Measurements from ENCODE around the gene PLA2G6.
"Not testable (repeated sequence)": the region's sequence is repeated elsewhere in the genome, so short reads cannot be mapped to it uniquely, and the experiment has no call there.

PLA2G6 gene

GRCh38 chr22:38163844-38164550 is 17.6 kb downstream of the PLA2G6 start:
- H3K27me3 ChIP-seq (ENCODE audit: control insufficient read depth, insufficient read depth, low read length), result no peaks in the 10 kb centered on the region

GRCh38 chr22:38162881-38163843 is 18.5 kb downstream of the PLA2G6 start:
- Histone ChIP-seq H3K4me2 (ENCODE audit: low read length) (no peak overlapping the region), H3K9me3 (ENCODE audit: control insufficient read depth, low read length) (no peaks in the 10 kb centered on the region), H3K4me1 (no peaks in the 10 kb centered on the region), H3K27me3 (ENCODE audit: control insufficient read depth, insufficient read depth, low read length) (no peaks in the 10 kb centered on the region), H3K36me3 (ENCODE audit: control insufficient read depth, insufficient read depth, low read length) (no peaks in the 10 kb centered on the region), H3K4me3 (ENCODE audit: low read depth, low read length) (no peak overlapping the region), H3K79me2 (no peaks in the 10 kb centered on the region), H2AFZ (no peak overlapping the region), H3K27ac (no peak overlapping the region), H3K9ac (no peak overlapping the region)
- no peak for TF ChIP-seq CTCF (IDR thresholded peaks at IDR 0.05)

More at GRCh38 chr22:38163844-38164550, 17.6 kb downstream of the PLA2G6 start:
- Histone ChIP-seq H3K27ac (no peak overlapping the region), H3K36me3 (ENCODE audit: control insufficient read depth, insufficient read depth, low read length) (no peaks in the 10 kb centered on the region), H3K4me1 (no peaks in the 10 kb centered on the region), H3K79me2 (no peaks in the 10 kb centered on the region), H2AFZ (no peak overlapping the region), H3K4me3 (ENCODE audit: low read depth, low read length) (no peak overlapping the region), H3K9me3 (ENCODE audit: control insufficient read depth, low read length) (no peaks in the 10 kb centered on the region), H3K4me2 (ENCODE audit: low read length) (no peak overlapping the region), H3K9ac (no peak overlapping the region)
- no peak for TF ChIP-seq CTCF (IDR thresholded peaks at IDR 0.05)

GRCh38 chr22:38155703-38156102 is 25.9 kb downstream of the PLA2G6 start:
- H3K4me2 ChIP-seq (ENCODE audit: low read length), result no peak overlapping the region
- no peaks in the 10 kb centered on the region for H3K79me2 ChIP-seq
- H3K9me3 ChIP-seq (ENCODE audit: control insufficient read depth, low read length), result no peaks in the 10 kb centered on the region
- H3K9ac ChIP-seq, result no peak overlapping the region
- no peak for TF ChIP-seq CTCF (IDR thresholded peaks at IDR 0.05)
- no peaks in the 10 kb centered on the region for H3K27me3 ChIP-seq (ENCODE audit: control insufficient read depth, insufficient read depth, low read length)
- no peaks in the 10 kb centered on the region for H3K36me3 ChIP-seq (ENCODE audit: control insufficient read depth, insufficient read depth, low read length)
- no peak overlapping the region for H3K4me3 ChIP-seq (ENCODE audit: low read depth, low read length)
- H3K4me1 ChIP-seq, result no peaks in the 10 kb centered on the region
- H2AFZ ChIP-seq, result no peak overlapping the region
- H3K27ac ChIP-seq, result no peak overlapping the region

- H3K4me3 ChIP-seq (ENCODE audit: low read depth, low read length); H3K4me1 ChIP-seq; H3K4me2 ChIP-seq (ENCODE audit: low read length); H3K9me3 ChIP-seq (ENCODE audit: control insufficient read depth, low read length); H3K9ac ChIP-seq; H3K79me2 ChIP-seq; H3K36me3 ChIP-seq (ENCODE audit: control insufficient read depth, insufficient read depth, low read length); H3K27ac ChIP-seq; H2AFZ ChIP-seq; H3K27me3 ChIP-seq (ENCODE audit: control insufficient read depth, insufficient read depth, low read length): not testable (repeated sequence)
Measured at GRCh38 chr22:38154563-38154915, 27.1 kb downstream of the PLA2G6 start.

- Histone ChIP-seq H3K27me3 (ENCODE audit: control insufficient read depth, insufficient read depth, low read length) (no peaks in the 10 kb centered on the region), H2AFZ (no peak overlapping the region), H3K9ac (no peak overlapping the region), H3K9me3 (ENCODE audit: control insufficient read depth, low read length) (no peaks in the 10 kb centered on the region), H3K27ac (no peak overlapping the region), H3K4me3 (ENCODE audit: low read depth, low read length) (no peak overlapping the region), H3K79me2 (no peaks in the 10 kb centered on the region), H3K36me3 (ENCODE audit: control insufficient read depth, insufficient read depth, low read length) (no peaks in the 10 kb centered on the region), H3K4me2 (ENCODE audit: low read length) (no peak overlapping the region), H3K4me1 (no peaks in the 10 kb centered on the region)
- TF ChIP-seq CTCF (IDR thresholded peaks at IDR 0.05), result no peak
Measured at GRCh38 chr22:38153821-38154562, 27.6 kb downstream of the PLA2G6 start.
